GM12878 (cell line): Measurements from ENCODE around the gene MAPK8. TPM values are rescaled to one million over a fixed set of nuclear protein-coding genes. Genes with fewer than 3 reads are reported as not detected.

Experiments used
- ATAC-seq: fragments of 200-7000 bp; cut with Tn5 transposase; 3 replicates; pipeline ENCODE4 v1.9.1; 2020; ENCODE audit warnings: mild to moderate bottlenecking, moderate library complexity
- BruUV-seq: library from RNA; stranded (reverse); fragments of 400-500 nt; replicated peaks from 2 replicates; lab custom pipeline; 2021; lab: Mats Ljungman, UMichigan
- CTCF ChIA-PET: fragments of 300-600 bp; sonication (Branson Sonifier 250); formaldehyde crosslinking; extraction: SDS; loops from one replicate; lab custom pipeline; 2021; ENCODE audit warnings: inconsistent platforms; lab: Yijun Ruan, JAX
- POLR2A ChIA-PET: fragments of 350-600 bp; formaldehyde crosslinking; extraction: SDS; loops from one replicate; lab custom pipeline; 2021; ENCODE audit warnings: inconsistent platforms; lab: Charles Lee
- RAD21 ChIA-PET: fragments of 300-600 bp; sonication (Branson Sonifier 250); formaldehyde crosslinking; loops from one replicate; lab custom pipeline; 2023; ENCODE audit warnings: antibody characterized with exemption; ENCODE audit not compliant: unreplicated experiment; lab: Charles Lee
- SMC1A ChIA-PET: fragments of 300-600 bp; sonication (Branson Sonifier 250); formaldehyde crosslinking; loops from one replicate; lab custom pipeline; 2023; ENCODE audit not compliant: unreplicated experiment, uncharacterized antibody; lab: Charles Lee
- DNase-seq: peaks from one replicate; pipeline ENCODE4 v3.0.0-alpha.2; 2011; ENCODE audit warnings: low read depth, low spot score
- FAIRE-seq: peaks from 3 replicates; lab custom pipeline; 2011; peaks lifted over from hg19 to GRCh38; lab: Jason Lieb, UNC
- H2AFZ ChIP-seq: 2 replicates; pipeline ENCODE4 v1.6.0; 2011; ENCODE audit warnings: low read depth, low read length, control low read depth; ENCODE audit not compliant: control insufficient read depth
- H3K27ac ChIP-seq: 2 replicates; pipeline ENCODE4 v1.5.1; 2011; ENCODE audit warnings: control low read depth; ENCODE audit not compliant: control insufficient read depth, insufficient read depth
- H3K27me3 ChIP-seq, 2 experiments: replicated peaks in 1 of 2; 2 replicates each; pipeline versions ENCODE4 v1.6.0 to v1.6.1; 2011; ENCODE audit warnings: low read length in 1 of 2; ENCODE audit not compliant: control insufficient read depth in 2 of 2, insufficient read depth in 2 of 2
- H3K36me3 ChIP-seq, 2 experiments: 2 replicates each; pipeline ENCODE4 v1.5.1; 2011; ENCODE audit warnings: low read length in 1 of 2; ENCODE audit not compliant: control insufficient read depth in 2 of 2, insufficient read depth in 2 of 2
- H3K4me1 ChIP-seq: 2 replicates; pipeline ENCODE4 v1.6.1; 2011; ENCODE audit warnings: mild to moderate bottlenecking, low read length, moderate library complexity, mixed read lengths; ENCODE audit not compliant: control insufficient read depth, insufficient read depth
- H3K4me2 ChIP-seq: 2 replicates; pipeline ENCODE4 v1.6.0; 2011; ENCODE audit warnings: control low read depth; ENCODE audit not compliant: control insufficient read depth, insufficient read depth
- H3K4me3 ChIP-seq: fragments of 200-600 bp; sonication (generic); 2 replicates; pipeline ENCODE4 v1.5.1; 2016
- H3K79me2 ChIP-seq: 2 replicates; pipeline ENCODE4 v1.6.0; 2011; ENCODE audit warnings: low read length; ENCODE audit not compliant: control insufficient read depth, insufficient read depth
- H3K9ac ChIP-seq: 2 replicates; pipeline ENCODE4 v1.8.0; 2011; ENCODE audit warnings: low read length, control low read depth, mixed read lengths; ENCODE audit not compliant: control insufficient read depth, insufficient read depth
- H3K9me3 ChIP-seq: replicated peaks from 3 replicates; pipeline ENCODE4 v1.5.1; 2011; ENCODE audit warnings: mild to moderate bottlenecking, low read length; ENCODE audit not compliant: control insufficient read depth, insufficient read depth
- H4K20me1 ChIP-seq: 2 replicates; pipeline ENCODE4 v1.6.0; 2011; ENCODE audit not compliant: control insufficient read depth, insufficient read depth
- ESRRA ChIP-seq: IDR thresholded peaks from 2 replicates; pipeline ENCODE4 v1.6.1; 2012; ENCODE audit warnings: mild to moderate bottlenecking, low read length, improper control_type of control experiment
- HDGF ChIP-seq: fragments of 450-650 bp; IDR thresholded peaks from 2 replicates; pipeline ENCODE4 v1.6.1; 2016; ENCODE audit warnings: antibody characterized with exemption
- IKZF2 ChIP-seq, 2 experiments: fragments of 450-650 bp; IDR thresholded peaks; 2 replicates each; pipeline ENCODE4 v1.6.1; 2017; ENCODE audit warnings: mild to moderate bottlenecking in 2 of 2, moderate library complexity in 2 of 2
- NFXL1 ChIP-seq: fragments of 450-650 bp; IDR thresholded peaks from 2 replicates; pipeline ENCODE4 v1.6.1; 2017; ENCODE audit warnings: antibody characterized with exemption, mild to moderate bottlenecking, borderline replicate concordance
- NFYB ChIP-seq: IDR thresholded peaks from 2 replicates; pipeline ENCODE4 v1.6.1; 2011; ENCODE audit warnings: low read depth, mild to moderate bottlenecking, low read length, improper control_type of control experiment, moderate library complexity; ENCODE audit not compliant: insufficient read depth
- SIN3A ChIP-seq: IDR thresholded peaks from 2 replicates; pipeline ENCODE4 v1.6.1; 2012; ENCODE audit warnings: low read depth, low read length, improper control_type of control experiment
- SP1 ChIP-seq: IDR thresholded peaks from one replicate; pipeline ENCODE4 v1.6.1; 2011; ENCODE audit warnings: low read depth, low read length
- SRF ChIP-seq, 2 experiments: IDR thresholded peaks; 2 replicates each; pipeline ENCODE4 v1.6.1; 2011; ENCODE audit warnings: low read depth in 2 of 2, low read length in 2 of 2, mild to moderate bottlenecking in 1 of 2, moderate library complexity in 1 of 2
- TCF3 ChIP-seq: IDR thresholded peaks from 2 replicates; pipeline ENCODE4 v1.6.1; 2012; ENCODE audit warnings: low read depth, mild to moderate bottlenecking, low read length, borderline replicate concordance; ENCODE audit not compliant: insufficient read depth
- ZNF274 ChIP-seq: IDR thresholded peaks from one replicate; pipeline ENCODE4 v1.8.0; 2011; ENCODE audit not compliant: insufficient read length, insufficient read depth
- ZNF622 ChIP-seq: fragments of 450-650 bp; IDR thresholded peaks from 2 replicates; pipeline ENCODE4 v1.6.1; 2017; ENCODE audit warnings: mild to moderate bottlenecking, inconsistent platforms
- ZSCAN29 ChIP-seq: fragments of 450-650 bp; IDR thresholded peaks from 2 replicates; pipeline ENCODE4 v1.6.1; 2017; ENCODE audit warnings: mild to moderate bottlenecking, moderate library complexity
- in situ Hi-C: fragments of 300-500 bp; cut with MboI; formaldehyde crosslinking; loops from 9 replicates; pipeline ENCODE4 v1.14.3; 2018; ENCODE audit warnings: mixed read lengths
- intact Hi-C: fragments of 100-400 bp; cut with micrococcal nuclease; formaldehyde crosslinking; loops from one replicate; pipeline ENCODE4 v1.14.2; 2022; ENCODE audit not compliant: unreplicated experiment
- polyA plus RNA-seq, 11 experiments: library from polyadenylated mRNA; depleted of rRNA in 4 of 11; unstranded in 6 of 11; stranded (reverse) in 5 of 11; fragments of >200 nt; fragmentation: Nextera tagmentation in 4 of 11; fragmentation: Illumina TruSeq in 1 of 11; extraction: Ambion mirVana in 4 of 11; extraction: Trizol in 1 of 11; gene quantifications; 1 replicate in 1 of 11; 2 replicates in 10 of 11; pipeline versions ENCODE4 v1.2.1 to v1.2.3, GENCODE V29; 2011 to 2016; ENCODE audit warnings: inconsistent platforms in 2 of 11, missing spikeins in 2 of 11, low read depth in 1 of 11
- total RNA-seq, 4 experiments: library from RNA; depleted of rRNA in 3 of 4; stranded (reverse); fragments of >200 nt in 3 of 4; fragmentation: Illumina TruSeq in 1 of 4; extraction: Trizol in 1 of 4; gene quantifications; 2 replicates each; pipeline versions ENCODE4 v1.2.1 to v1.2.3, GENCODE V29; 2013 to 2021
- TF ChIP-seq, protein P1 (sequence below): IDR thresholded peaks from 2 replicates; pipeline ENCODE4 v1.6.1; 2012; ENCODE audit warnings: low read depth, low read length, improper control_type of control experiment
- TF ChIP-seq, protein P2 (sequence below): IDR thresholded peaks from 2 replicates; pipeline ENCODE4 v1.6.1; 2011; ENCODE audit warnings: mild to moderate bottlenecking, low read depth, low read length, moderate library complexity; ENCODE audit not compliant: insufficient replicate concordance
- TF ChIP-seq, protein P3 (sequence below), 3 experiments: IDR thresholded peaks in 2 of 3; conservative IDR thresholded peaks in 1 of 3; 2 replicates each; pipeline ENCODE4 v1.5.1; 2011; ENCODE audit warnings: low read depth in 3 of 3, low read length in 3 of 3, mild to moderate bottlenecking in 3 of 3, control low read depth in 2 of 3, moderate library complexity in 2 of 3, inconsistent platforms in 1 of 3, mixed read lengths in 1 of 3; ENCODE audit not compliant: control insufficient read depth in 2 of 3, insufficient read depth in 1 of 3; ENCODE audit errors: extremely low read depth in 1 of 3

Gene MAPK8
- total and polyA plus RNA-seq, 10 of the 15 experiments (the other 5 are each of a cell fraction or from before 2014, with no cell fraction given) = 3.9 to 102 (median 40.0) TPM

DNA sequence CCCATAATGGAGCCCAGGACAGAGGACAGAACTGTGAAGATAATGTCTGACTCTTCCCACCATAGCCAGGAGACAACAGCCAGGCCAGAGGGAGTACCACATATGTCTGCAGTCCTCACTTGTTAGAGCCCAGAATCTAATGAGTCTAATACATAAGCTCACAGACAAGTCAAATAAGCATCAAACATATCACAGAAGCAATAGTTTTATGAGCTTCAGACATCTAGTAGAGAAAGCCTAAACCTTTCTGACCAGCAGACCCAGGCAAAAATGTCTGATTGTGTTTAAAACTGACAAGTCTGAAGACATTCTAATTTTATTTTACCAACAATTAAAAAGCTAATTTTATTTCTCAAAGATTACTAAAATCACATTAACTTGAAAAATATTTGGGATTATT, 75.5 kb downstream of the MAPK8 start:
- POLR2A ChIA-PET = interaction anchor here (1.1 kb wide), 1 partner anchor 27 kb away, joined by 3 read pairs; no protein-coding TSS in a partner anchor
- H3K4me2 ChIP-seq = no peak overlapping the region
- RAD21 ChIA-PET = interaction anchor here (1.0 to 1.8 kb wide), 2 partner anchors 18 to 23 kb away, joined by 3 to 9 read pairs; no protein-coding TSS in a partner anchor
- no peaks in the 10 kb centered on the region for H3K36me3 ChIP-seq
- SMC1A ChIA-PET = interaction anchor here (0.5 to 2.5 kb wide), 10 partner anchors 8 to 1225 kb away, joined by 3 to 12 read pairs (median 4); no protein-coding TSS in a partner anchor
- ATAC-seq (no peak), FAIRE-seq (no peak), DNase-seq (no peak)
- H3K4me1 ChIP-seq = no peaks in the 10 kb centered on the region
- intact Hi-C loops (no loop called here), in situ Hi-C loops (no loop called here)
- CTCF ChIA-PET = interaction anchor here (1.0 to 2.2 kb wide), 7 partner anchors 8 to 72 kb away, joined by 3 to 12 read pairs (median 4); no protein-coding TSS in a partner anchor
- no peak for TF ChIP-seq ESRRA
- TF ChIP-seq, protein P1, sequence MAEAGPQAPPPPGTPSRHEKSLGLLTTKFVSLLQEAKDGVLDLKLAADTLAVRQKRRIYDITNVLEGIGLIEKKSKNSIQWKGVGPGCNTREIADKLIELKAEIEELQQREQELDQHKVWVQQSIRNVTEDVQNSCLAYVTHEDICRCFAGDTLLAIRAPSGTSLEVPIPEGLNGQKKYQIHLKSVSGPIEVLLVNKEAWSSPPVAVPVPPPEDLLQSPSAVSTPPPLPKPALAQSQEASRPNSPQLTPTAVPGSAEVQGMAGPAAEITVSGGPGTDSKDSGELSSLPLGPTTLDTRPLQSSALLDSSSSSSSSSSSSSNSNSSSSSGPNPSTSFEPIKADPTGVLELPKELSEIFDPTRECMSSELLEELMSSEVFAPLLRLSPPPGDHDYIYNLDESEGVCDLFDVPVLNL = no peak
- TF ChIP-seq SIN3A = no peak
- no peak for TF ChIP-seq TCF3
- TF ChIP-seq, protein P2, sequence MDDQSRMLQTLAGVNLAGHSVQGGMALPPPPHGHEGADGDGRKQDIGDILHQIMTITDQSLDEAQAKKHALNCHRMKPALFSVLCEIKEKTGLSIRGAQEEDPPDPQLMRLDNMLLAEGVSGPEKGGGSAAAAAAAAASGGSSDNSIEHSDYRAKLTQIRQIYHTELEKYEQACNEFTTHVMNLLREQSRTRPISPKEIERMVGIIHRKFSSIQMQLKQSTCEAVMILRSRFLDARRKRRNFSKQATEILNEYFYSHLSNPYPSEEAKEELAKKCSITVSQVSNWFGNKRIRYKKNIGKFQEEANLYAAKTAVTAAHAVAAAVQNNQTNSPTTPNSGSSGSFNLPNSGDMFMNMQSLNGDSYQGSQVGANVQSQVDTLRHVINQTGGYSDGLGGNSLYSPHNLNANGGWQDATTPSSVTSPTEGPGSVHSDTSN = no peak
- no peak for TF ChIP-seq NFYB
- no peak for TF ChIP-seq SRF (IDR thresholded peaks at IDR 0.05; ENCODE audit: low read depth in 2 of 2, low read length in 2 of 2)
- TF ChIP-seq ZNF622 = no peak
- no peak for TF ChIP-seq SP1
- TF ChIP-seq, protein P3, sequence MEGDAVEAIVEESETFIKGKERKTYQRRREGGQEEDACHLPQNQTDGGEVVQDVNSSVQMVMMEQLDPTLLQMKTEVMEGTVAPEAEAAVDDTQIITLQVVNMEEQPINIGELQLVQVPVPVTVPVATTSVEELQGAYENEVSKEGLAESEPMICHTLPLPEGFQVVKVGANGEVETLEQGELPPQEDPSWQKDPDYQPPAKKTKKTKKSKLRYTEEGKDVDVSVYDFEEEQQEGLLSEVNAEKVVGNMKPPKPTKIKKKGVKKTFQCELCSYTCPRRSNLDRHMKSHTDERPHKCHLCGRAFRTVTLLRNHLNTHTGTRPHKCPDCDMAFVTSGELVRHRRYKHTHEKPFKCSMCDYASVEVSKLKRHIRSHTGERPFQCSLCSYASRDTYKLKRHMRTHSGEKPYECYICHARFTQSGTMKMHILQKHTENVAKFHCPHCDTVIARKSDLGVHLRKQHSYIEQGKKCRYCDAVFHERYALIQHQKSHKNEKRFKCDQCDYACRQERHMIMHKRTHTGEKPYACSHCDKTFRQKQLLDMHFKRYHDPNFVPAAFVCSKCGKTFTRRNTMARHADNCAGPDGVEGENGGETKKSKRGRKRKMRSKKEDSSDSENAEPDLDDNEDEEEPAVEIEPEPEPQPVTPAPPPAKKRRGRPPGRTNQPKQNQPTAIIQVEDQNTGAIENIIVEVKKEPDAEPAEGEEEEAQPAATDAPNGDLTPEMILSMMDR (IDR thresholded peaks at IDR 0.05 in 2 of 3, conservative IDR thresholded peaks at IDR 0.05 in 1 of 3; ENCODE audit: control insufficient read depth in 2 of 3, extremely low read depth in 1 of 3, insufficient read depth in 1 of 3, low read depth in 3 of 3, low read length in 3 of 3) = no peak
- TF ChIP-seq ZSCAN29 = no peak
- TF ChIP-seq HDGF = no peak
- no peak for TF ChIP-seq NFXL1
- TF ChIP-seq ZNF274 = no peak
- no peak for TF ChIP-seq IKZF2 (IDR thresholded peaks at IDR 0.05)
- no TSS peak for BruUV-seq
- no peaks in the 10 kb centered on the region for H3K79me2 ChIP-seq
- H3K9ac ChIP-seq = no peak overlapping the region
- no peaks in the 10 kb centered on the region for H3K27me3 ChIP-seq
- H3K4me3 ChIP-seq = no peak overlapping the region
- H4K20me1 ChIP-seq = no peaks in the 10 kb centered on the region
- no peak overlapping the region for H2AFZ ChIP-seq
- H3K9me3 ChIP-seq = no peaks in the 10 kb centered on the region; the same call in 2 of the 3 replicates
- H3K27ac ChIP-seq = no peak overlapping the region
